HL-60/S4 treated with retinoic acid at 250 ng/mL for 4 days and 3 days (cell line): ENCODE data around the gene SLCO2A1.

Experiments
- in situ Hi-C: fragments of 300-500 bp; cut with MboI; formaldehyde crosslinking; loops from 2 replicates; pipeline ENCODE4 v1.7.0; 2022; ENCODE audit warnings: low sequenced_read_pairs

SLCO2A1 gene

GRCh38 chr3:133935843-133936769 is 93.6 kb downstream of the SLCO2A1 start:
- in situ Hi-C loops = loop anchor here (10.0 to 25.0 kb wide), 2 partner anchors 259 to 526 kb away; no protein-coding TSS in a partner anchor

- in situ Hi-C loops = loop anchor here (10.0 to 25.0 kb wide), 2 partner anchors 260 to 527 kb away; no protein-coding TSS in a partner anchor
Measured at GRCh38 chr3:133934996-133935842, 94.5 kb downstream of the SLCO2A1 start.

- in situ Hi-C loops = loop anchor here (10.0 to 25.0 kb wide), 2 partner anchors 260 to 528 kb away; no protein-coding TSS in a partner anchor
Measured at GRCh38 chr3:133934073-133934970, 95.4 kb downstream of the SLCO2A1 start.

GRCh38 chr3:133933097-133934024 is 96.4 kb downstream of the SLCO2A1 start:
- in situ Hi-C loops = loop anchor here (10.0 to 25.0 kb wide), 2 partner anchors 261 to 529 kb away; no protein-coding TSS in a partner anchor

- in situ Hi-C loops = loop anchor here (10.0 to 25.0 kb wide), 2 partner anchors 263 to 530 kb away; no protein-coding TSS in a partner anchor
Measured at GRCh38 chr3:133932009-133932408, 97.7 kb downstream of the SLCO2A1 start.

GRCh38 chr3:133931084-133931483 is 98.6 kb downstream of the SLCO2A1 start:
- in situ Hi-C loops = loop anchor here (10.0 to 25.0 kb wide), 2 partner anchors 264 to 531 kb away; no protein-coding TSS in a partner anchor

GRCh38 chr3:133930341-133930933 is 99.3 kb downstream of the SLCO2A1 start:
- in situ Hi-C loops = loop anchor here (10.0 to 25.0 kb wide), 2 partner anchors 264 to 532 kb away; no protein-coding TSS in a partner anchor

- in situ Hi-C loops = loop anchor here (10.0 to 25.0 kb wide), 2 partner anchors 114 to 533 kb away; no protein-coding TSS in a partner anchor
Measured at GRCh38 chr3:133928903-133929607, 100.7 kb downstream of the SLCO2A1 start.

GRCh38 chr3:133928136-133928893 is 101.4 kb downstream of the SLCO2A1 start:
- in situ Hi-C loops = loop anchor here (10.0 to 25.0 kb wide), 2 partner anchors 114 to 534 kb away; no protein-coding TSS in a partner anchor

- in situ Hi-C loops = loop anchor here (10.0 to 25.0 kb wide), 2 partner anchors 113 to 535 kb away; no protein-coding TSS in a partner anchor
Measured at GRCh38 chr3:133927540-133928066, 102.1 kb downstream of the SLCO2A1 start.

GRCh38 chr3:133926736-133927539 is 102.8 kb downstream of the SLCO2A1 start:
- in situ Hi-C loops = loop anchor here (10.0 to 25.0 kb wide), 2 partner anchors 112 to 535 kb away; no protein-coding TSS in a partner anchor

- in situ Hi-C loops = loop anchor here (10.0 to 25.0 kb wide), 2 partner anchors 111 to 536 kb away; no protein-coding TSS in a partner anchor
Measured at GRCh38 chr3:133925960-133926735, 103.6 kb downstream of the SLCO2A1 start.

GRCh38 chr3:133924041-133924440 is 105.7 kb downstream of the SLCO2A1 start:
- in situ Hi-C loops = loop anchor here (10.0 kb wide), 1 partner anchor 109 kb away; no protein-coding TSS in a partner anchor

GRCh38 chr3:133921592-133921991 is 108.1 kb downstream of the SLCO2A1 start:
- in situ Hi-C loops = loop anchor here (10.0 kb wide), 1 partner anchor 107 kb away; no protein-coding TSS in a partner anchor

GRCh38 chr3:133917144-133917543 is 112.6 kb downstream of the SLCO2A1 start:
- in situ Hi-C loops = no loop called here
